A673 (cell line): ENCODE measurements around the gene SUV39H1. TPM values are rescaled to one million over a fixed set of nuclear protein-coding genes. Genes with fewer than 3 reads are reported as not detected.
A peak's percentile ranks its signal among the peaks of the same experiment; 100 is the strongest.
"Not testable (repeated sequence)": the region's sequence is repeated elsewhere in the genome, so short reads cannot be mapped to it uniquely, and the experiment has no call there.

ENCODE experiments used
- BruUV-seq: library from RNA; stranded (reverse); fragments of 400-500 nt; replicated peaks from 2 replicates; lab custom pipeline; 2021; lab: Mats Ljungman, UMichigan
- CTCF ChIA-PET: fragments of 300-600 bp; sonication (Branson Sonifier 250); formaldehyde crosslinking; loops from one replicate; lab custom pipeline; 2022; ENCODE audit warnings: antibody characterized with exemption; lab: Charles Lee
- POLR2A ChIA-PET: fragments of 300-600 bp; sonication (Branson Sonifier 250); formaldehyde crosslinking; loops from one replicate; lab custom pipeline; 2022; ENCODE audit warnings: antibody characterized with exemption; ENCODE audit not compliant: low non-redundant PET; lab: Charles Lee
- DNase-seq: peaks from one replicate; pipeline ENCODE4 v3.0.0-alpha.2; 2015; ENCODE audit warnings: low spot score
- H3K27ac ChIP-seq: fragments of 200-600 bp; sonication (generic); 2 replicates; pipeline ENCODE4 v1.5.1; 2016; ENCODE audit warnings: mixed run types, low read depth, mild to moderate bottlenecking, mixed read lengths, antibody characterized with exemption, low read length; ENCODE audit not compliant: poor library complexity, severe bottlenecking
- H3K27me3 ChIP-seq: fragments of 200-600 bp; sonication (generic); replicated peaks from 2 replicates; pipeline ENCODE4 v1.6.1; 2017; ENCODE audit warnings: mixed run types, low read depth, mild to moderate bottlenecking, mixed read lengths, antibody characterized with exemption, low read length; ENCODE audit not compliant: insufficient read depth, poor library complexity
- H3K36me3 ChIP-seq: fragments of 200-600 bp; sonication (generic); 2 replicates; pipeline ENCODE4 v1.6.1; 2016; ENCODE audit warnings: mixed run types, mild to moderate bottlenecking, mixed read lengths, antibody characterized with exemption, low read length; ENCODE audit not compliant: insufficient read depth, poor library complexity, severe bottlenecking
- H3K4me1 ChIP-seq: fragments of 200-600 bp; sonication (generic); 2 replicates; pipeline ENCODE4 v1.6.1; 2017; ENCODE audit warnings: mixed run types, mild to moderate bottlenecking, mixed read lengths, antibody characterized with exemption, low read length; ENCODE audit not compliant: insufficient read depth, poor library complexity, severe bottlenecking
- H3K4me3 ChIP-seq: fragments of 200-600 bp; sonication (generic); 2 replicates; pipeline ENCODE4 v1.5.1; 2016; ENCODE audit warnings: low read depth, mixed run types, mild to moderate bottlenecking, mixed read lengths, low read length; ENCODE audit not compliant: poor library complexity, severe bottlenecking
- H3K9me3 ChIP-seq: fragments of 200-600 bp; sonication (generic); 2 replicates; pipeline ENCODE4 v1.6.1; 2016; ENCODE audit warnings: mixed run types, low read depth, mild to moderate bottlenecking, mixed read lengths, antibody characterized with exemption, low read length; ENCODE audit not compliant: poor library complexity, severe bottlenecking
- EZH2 ChIP-seq: fragments of 200-600 bp; sonication (generic); IDR thresholded peaks from 2 replicates; pipeline ENCODE4 v1.6.1; 2017; ENCODE audit warnings: borderline replicate concordance, low read depth, mild to moderate bottlenecking, mixed read lengths, antibody characterized with exemption, low read length; ENCODE audit not compliant: poor library complexity, severe bottlenecking
- intact Hi-C: fragments of 100-400 bp; cut with micrococcal nuclease; formaldehyde crosslinking; loops from one replicate; pipeline ENCODE4 v1.10.0; 2022; ENCODE audit not compliant: unreplicated experiment
- total RNA-seq: library from RNA; stranded (reverse); gene quantifications from 2 replicates; pipeline ENCODE4 v1.2.3, GENCODE V29; 2021
- TF ChIP-seq, protein P1 (sequence below): fragments of 300-800, 200-600 bp; sonication (generic); conservative IDR thresholded peaks from 2 replicates; pipeline ENCODE4 v1.5.1; 2017; ENCODE audit warnings: low read depth, mild to moderate bottlenecking, antibody characterized with exemption, low read length, moderate library complexity, mixed read lengths

Gene SUV39H1
- total RNA-seq, 1 experiment from 2014 or later, result 29.9 TPM

DNA sequence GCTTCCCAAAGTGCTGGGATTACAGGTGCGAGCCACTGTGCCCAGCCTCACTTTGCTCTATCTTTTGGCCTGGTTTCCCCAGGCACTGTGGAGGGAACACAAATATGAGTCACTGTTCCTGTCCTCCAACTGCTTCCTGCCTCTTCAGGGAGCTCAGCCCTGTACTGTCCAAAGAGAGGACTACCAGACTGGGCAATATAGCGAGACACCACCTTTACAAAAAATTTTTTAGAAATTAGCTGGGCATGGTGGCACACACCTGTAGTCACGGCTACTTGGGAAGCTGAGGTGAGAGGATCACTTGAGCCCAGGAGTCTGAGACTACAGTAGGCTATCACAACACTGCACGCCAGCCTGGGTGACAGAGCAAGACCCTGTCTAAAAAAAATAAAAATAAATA lies 29.9 kb upstream of the SUV39H1 start:
- H3K36me3 ChIP-seq, result no peaks in the 10 kb centered on the region
- CTCF ChIA-PET, result no interaction called here
- H3K4me3 ChIP-seq, result no peak overlapping the region
- POLR2A ChIA-PET, result no interaction called here
- BruUV-seq, result no TSS peak
- no peaks in the 10 kb centered on the region for H3K4me1 ChIP-seq
- no peak for DNase-seq
- no peaks in the 10 kb centered on the region for H3K9me3 ChIP-seq
- H3K27me3 ChIP-seq, result no peaks in the 10 kb centered on the region
- TF ChIP-seq, protein P1, sequence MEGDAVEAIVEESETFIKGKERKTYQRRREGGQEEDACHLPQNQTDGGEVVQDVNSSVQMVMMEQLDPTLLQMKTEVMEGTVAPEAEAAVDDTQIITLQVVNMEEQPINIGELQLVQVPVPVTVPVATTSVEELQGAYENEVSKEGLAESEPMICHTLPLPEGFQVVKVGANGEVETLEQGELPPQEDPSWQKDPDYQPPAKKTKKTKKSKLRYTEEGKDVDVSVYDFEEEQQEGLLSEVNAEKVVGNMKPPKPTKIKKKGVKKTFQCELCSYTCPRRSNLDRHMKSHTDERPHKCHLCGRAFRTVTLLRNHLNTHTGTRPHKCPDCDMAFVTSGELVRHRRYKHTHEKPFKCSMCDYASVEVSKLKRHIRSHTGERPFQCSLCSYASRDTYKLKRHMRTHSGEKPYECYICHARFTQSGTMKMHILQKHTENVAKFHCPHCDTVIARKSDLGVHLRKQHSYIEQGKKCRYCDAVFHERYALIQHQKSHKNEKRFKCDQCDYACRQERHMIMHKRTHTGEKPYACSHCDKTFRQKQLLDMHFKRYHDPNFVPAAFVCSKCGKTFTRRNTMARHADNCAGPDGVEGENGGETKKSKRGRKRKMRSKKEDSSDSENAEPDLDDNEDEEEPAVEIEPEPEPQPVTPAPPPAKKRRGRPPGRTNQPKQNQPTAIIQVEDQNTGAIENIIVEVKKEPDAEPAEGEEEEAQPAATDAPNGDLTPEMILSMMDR, result no peak
- intact Hi-C loops, result no loop called here
- no peak overlapping the region for H3K27ac ChIP-seq

DNA sequence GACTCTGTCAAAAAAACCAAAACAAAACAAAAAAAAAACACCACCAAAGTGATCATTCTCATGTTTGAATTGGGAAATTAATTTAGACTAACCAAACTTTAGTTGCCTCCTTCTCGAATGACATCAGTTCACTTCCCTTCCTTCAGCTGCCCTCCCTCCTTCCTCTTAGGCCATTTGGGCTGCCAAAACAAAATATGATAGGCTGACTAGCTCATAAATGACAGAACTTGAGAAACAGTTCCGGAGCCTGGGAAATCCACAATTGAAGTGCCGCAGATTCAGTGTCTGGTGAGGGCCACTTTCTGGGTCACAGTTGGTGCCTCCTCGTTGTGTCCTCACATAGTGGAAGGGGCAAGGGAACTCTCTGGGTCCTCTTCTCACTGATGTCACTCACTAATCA lies 29.0 kb upstream of the SUV39H1 start:
- Histone ChIP-seq H3K27me3 (no peaks in the 10 kb centered on the region), H3K27ac (no peak overlapping the region), H3K4me1 (no peaks in the 10 kb centered on the region), H3K4me3 (no peak overlapping the region), H3K9me3 (no peaks in the 10 kb centered on the region), H3K36me3 (no peaks in the 10 kb centered on the region)
- POLR2A ChIA-PET, result no interaction called here
- CTCF ChIA-PET, result no interaction called here
- no peak for DNase-seq
- intact Hi-C loops, result no loop called here
- no peak for TF ChIP-seq EZH2
- TF ChIP-seq, protein P1, result no peak
- BruUV-seq, result no TSS peak

DNA sequence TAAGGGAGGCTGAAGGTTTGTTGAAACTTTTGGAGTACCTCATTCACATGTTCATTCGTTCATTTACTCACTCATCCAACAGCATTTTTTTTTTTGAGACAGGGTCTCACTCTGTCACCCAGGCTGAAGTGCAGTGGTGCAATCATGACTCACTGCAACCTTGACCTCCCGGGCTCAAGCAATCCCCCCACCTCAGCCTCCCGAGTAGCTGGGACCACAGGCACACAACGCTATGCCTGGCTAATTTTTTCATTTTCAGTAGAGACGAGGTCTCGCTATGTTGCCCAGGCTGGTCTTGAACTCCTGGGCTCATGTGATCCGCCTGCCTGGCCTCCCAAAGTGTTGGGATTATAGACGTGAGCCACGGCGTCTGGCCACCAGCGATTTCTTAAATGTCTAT lies 28.3 kb upstream of the SUV39H1 start:
- H3K36me3 ChIP-seq, DNase-seq, BruUV-seq, H3K4me1 ChIP-seq, H3K4me3 ChIP-seq, POLR2A ChIA-PET, H3K9me3 ChIP-seq, intact Hi-C loops, H3K27me3 ChIP-seq, H3K27ac ChIP-seq, CTCF ChIA-PET: not testable (repeated sequence)

DNA sequence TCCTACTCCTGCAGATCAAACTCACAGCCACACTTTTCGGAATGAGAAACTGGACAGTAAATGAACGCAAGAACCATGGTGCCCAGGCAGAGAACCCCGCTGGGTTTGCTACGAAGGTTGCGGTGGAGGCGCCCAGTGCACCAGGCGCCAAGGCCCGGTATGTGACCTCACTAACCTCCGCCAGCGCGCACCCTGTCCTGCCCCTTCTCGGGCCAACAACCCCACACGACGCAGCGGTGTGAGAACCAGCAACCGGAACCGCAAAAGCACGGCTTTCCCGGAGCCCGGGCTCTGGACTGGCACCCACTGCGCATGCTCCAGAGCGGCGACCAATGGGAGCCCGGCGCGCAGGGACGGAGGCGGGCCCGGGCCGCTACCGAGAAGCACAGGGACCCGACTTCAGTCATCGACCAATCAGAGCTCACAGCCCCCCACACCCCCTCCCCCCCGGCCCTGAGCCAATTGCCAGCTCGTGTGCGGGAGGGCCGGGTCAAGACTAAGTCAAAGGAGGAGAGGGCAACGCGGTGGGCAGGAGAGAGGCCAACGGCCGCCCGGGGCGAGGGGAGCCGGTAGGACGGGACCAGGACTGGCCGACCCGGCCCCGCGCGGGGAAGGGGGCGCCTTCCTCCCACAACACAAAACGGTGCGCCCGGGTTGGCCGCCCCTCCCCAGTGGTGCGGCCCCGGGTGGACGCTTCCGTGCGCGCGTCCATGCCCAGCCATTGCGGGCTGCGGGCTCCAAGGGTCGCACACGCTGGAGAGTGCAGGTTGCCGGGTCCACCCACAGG lies 20.2 kb upstream of the SUV39H1 start:
- peak; percentile 89 for DNase-seq
- CTCF ChIA-PET, result interaction anchor here (1.0 kb wide), 1 partner anchor 45 kb away, joined by 4 read pairs; no protein-coding TSS in a partner anchor
- Histone ChIP-seq H3K4me3 (peak overlapping the region; percentile 65), H3K9me3 (no peaks in the 10 kb centered on the region), H3K27ac (peak overlapping the region; percentile 70), H3K36me3 (no peaks in the 10 kb centered on the region), H3K4me1 (no peaks in the 10 kb centered on the region), H3K27me3 (no peaks in the 10 kb centered on the region)
- no TSS peak for BruUV-seq
- POLR2A ChIA-PET, result interaction anchor here (0.6 kb wide), 1 partner anchor 102 kb away, joined by 4 read pairs; no protein-coding TSS in a partner anchor
- intact Hi-C loops, result no loop called here
- no peak for TF ChIP-seq EZH2
- TF ChIP-seq, protein P1, result no peak
